ENCODE measurements around the gene RND3.

Gene RND3

GRCh38 chr2:150508497-150509137, 21.1 kb upstream of the RND3 start:
- Mint-ChIP-seq H3K27me3 (ENCODE audit: low read depth) (no peaks in the 10 kb centered on the region), H3K4me1 (ENCODE audit: low read depth) (no peaks in the 10 kb centered on the region), H3K27ac (no peak overlapping the region), H3K4me3 (no peak overlapping the region), H3K36me3 (ENCODE audit: low read depth) (no peaks in the 10 kb centered on the region), H3K9me3 (no peaks in the 10 kb centered on the region)

- Mint-ChIP-seq H3K27me3 (ENCODE audit: low read depth) (no peaks in the 10 kb centered on the region), H3K36me3 (ENCODE audit: low read depth) (no peaks in the 10 kb centered on the region), H3K9me3 (no peaks in the 10 kb centered on the region), H3K27ac (no peak overlapping the region), H3K4me3 (no peak overlapping the region), H3K4me1 (ENCODE audit: low read depth) (no peaks in the 10 kb centered on the region)
Observed at GRCh38 chr2:150507071-150507470, 19.6 kb upstream of the RND3 start.

GRCh38 chr2:150505178-150505577, 17.7 kb upstream of the RND3 start:
- Mint-ChIP-seq H3K27me3 (ENCODE audit: low read depth) (no peaks in the 10 kb centered on the region), H3K27ac (no peak overlapping the region), H3K4me1 (ENCODE audit: low read depth) (no peaks in the 10 kb centered on the region), H3K4me3 (no peak overlapping the region), H3K9me3 (no peaks in the 10 kb centered on the region), H3K36me3 (ENCODE audit: low read depth) (no peaks in the 10 kb centered on the region)

- no peak overlapping the region for H3K4me3 Mint-ChIP-seq
- H3K27ac Mint-ChIP-seq: no peak overlapping the region
Observed at GRCh38 chr2:150495993-150496627, 8.6 kb upstream of the RND3 start.

GRCh38 chr2:150495001-150495400, 7.5 kb upstream of the RND3 start:
- Mint-ChIP-seq H3K36me3 (ENCODE audit: low read depth) (no peaks in the 10 kb centered on the region), H3K27me3 (ENCODE audit: low read depth) (no peaks in the 10 kb centered on the region), H3K4me3 (no peak overlapping the region), H3K27ac (no peak overlapping the region), H3K9me3 (no peaks in the 10 kb centered on the region), H3K4me1 (ENCODE audit: low read depth) (no peaks in the 10 kb centered on the region)

More at GRCh38 chr2:150495993-150496627, 8.6 kb upstream of the RND3 start:
- Mint-ChIP-seq H3K9me3 (no peaks in the 10 kb centered on the region), H3K27me3 (ENCODE audit: low read depth) (no peaks in the 10 kb centered on the region), H3K4me1 (ENCODE audit: low read depth) (no peaks in the 10 kb centered on the region), H3K36me3 (ENCODE audit: low read depth) (no peaks in the 10 kb centered on the region)

- H3K36me3 Mint-ChIP-seq (ENCODE audit: low read depth): no peaks in the 10 kb centered on the region
- H3K4me1 Mint-ChIP-seq (ENCODE audit: low read depth): no peaks in the 10 kb centered on the region
- no peak overlapping the region for H3K4me3 Mint-ChIP-seq
- no peak overlapping the region for H3K27ac Mint-ChIP-seq
- H3K9me3 Mint-ChIP-seq: no peaks in the 10 kb centered on the region
- H3K27me3 Mint-ChIP-seq (ENCODE audit: low read depth): no peaks in the 10 kb centered on the region
Observed at GRCh38 chr2:150494234-150494945, 6.9 kb upstream of the RND3 start.

GRCh38 chr2:150491943-150492342, 4.5 kb upstream of the RND3 start:
- Mint-ChIP-seq H3K36me3 (ENCODE audit: low read depth) (no peaks in the 10 kb centered on the region), H3K4me1 (ENCODE audit: low read depth) (peaks cover 2% of the 10 kb centered on the region), H3K27ac (no peak overlapping the region), H3K9me3 (no peaks in the 10 kb centered on the region), H3K4me3 (no peak overlapping the region), H3K27me3 (ENCODE audit: low read depth) (peaks cover 15% of the 10 kb centered on the region)

GRCh38 chr2:150491430-150491829, 4.0 kb upstream of the RND3 start:
- H3K4me3 Mint-ChIP-seq: no peak overlapping the region
- H3K9me3 Mint-ChIP-seq: no peaks in the 10 kb centered on the region
- no peaks in the 10 kb centered on the region for H3K36me3 Mint-ChIP-seq (ENCODE audit: low read depth)
- H3K27me3 Mint-ChIP-seq (ENCODE audit: low read depth): peaks cover 20% of the 10 kb centered on the region
- H3K27ac Mint-ChIP-seq: no peak overlapping the region
- peaks cover 7% of the 10 kb centered on the region for H3K4me1 Mint-ChIP-seq (ENCODE audit: low read depth)

GRCh38 chr2:150490466-150490865, 3.0 kb upstream of the RND3 start:
- Mint-ChIP-seq H3K4me3 (no peak overlapping the region), H3K27me3 (ENCODE audit: low read depth) (peaks cover 28% of the 10 kb centered on the region), H3K36me3 (ENCODE audit: low read depth) (no peaks in the 10 kb centered on the region), H3K4me1 (ENCODE audit: low read depth) (peaks cover 9% of the 10 kb centered on the region), H3K27ac (no peak overlapping the region), H3K9me3 (no peaks in the 10 kb centered on the region)

GRCh38 chr2:150486539-150487484, 655 bp downstream of the RND3 start:
- Mint-ChIP-seq H3K36me3 (ENCODE audit: low read depth) (no peaks in the 10 kb centered on the region), H3K4me1 (ENCODE audit: low read depth) (peaks cover 9% of the 10 kb centered on the region), H3K4me3 (peak overlapping the region; percentile 65), H3K27me3 (ENCODE audit: low read depth) (peaks cover 51% of the 10 kb centered on the region), H3K9me3 (no peaks in the 10 kb centered on the region), H3K27ac (no peak overlapping the region)

- Mint-ChIP-seq H3K27me3 (ENCODE audit: low read depth) (peaks cover 51% of the 10 kb centered on the region), H3K27ac (no peak overlapping the region), H3K9me3 (no peaks in the 10 kb centered on the region), H3K36me3 (ENCODE audit: low read depth) (no peaks in the 10 kb centered on the region), H3K4me1 (ENCODE audit: low read depth) (peaks cover 9% of the 10 kb centered on the region), H3K4me3 (peak overlapping the region; percentile 65)
Observed at GRCh38 chr2:150485871-150486538, 1.5 kb downstream of the RND3 start.

GRCh38 chr2:150485114-150485870, 2.2 kb downstream of the RND3 start:
- peaks cover 9% of the 10 kb centered on the region for H3K4me1 Mint-ChIP-seq (ENCODE audit: low read depth)
- no peaks in the 10 kb centered on the region for H3K36me3 Mint-ChIP-seq (ENCODE audit: low read depth)
- no peaks in the 10 kb centered on the region for H3K9me3 Mint-ChIP-seq
- peak overlapping the region; percentile 17 for H3K4me3 Mint-ChIP-seq
- no peak overlapping the region for H3K27ac Mint-ChIP-seq
- peaks cover 51% of the 10 kb centered on the region for H3K27me3 Mint-ChIP-seq (ENCODE audit: low read depth)

- Mint-ChIP-seq H3K4me3 (no peak overlapping the region), H3K36me3 (ENCODE audit: low read depth) (no peaks in the 10 kb centered on the region), H3K27ac (no peak overlapping the region), H3K9me3 (no peaks in the 10 kb centered on the region), H3K4me1 (ENCODE audit: low read depth) (peaks cover 9% of the 10 kb centered on the region), H3K27me3 (ENCODE audit: low read depth) (peaks cover 51% of the 10 kb centered on the region)
Observed at GRCh38 chr2:150484461-150485021, 2.9 kb downstream of the RND3 start.
